K562 (cell line): ENCODE measurements around the gene KCNN4. TPM values are rescaled to one million over a fixed set of nuclear protein-coding genes. Genes with fewer than 3 reads are reported as not detected.

ENCODE experiments used
- ARNT ChIP-seq, 2 experiments: fragments of 450-650 bp; IDR thresholded peaks; 2 replicates each; pipeline ENCODE4 v1.6.1; 2016; ENCODE audit warnings: mild to moderate bottlenecking in 1 of 2
- BCL6 ChIP-seq: fragments of 250-450 bp; sonication (Bioruptor Pico); IDR thresholded peaks from 2 replicates; pipeline ENCODE4 v1.4.0; 2020
- CLOCK ChIP-seq: fragments of 250-450 bp; sonication (Bioruptor Pico); IDR thresholded peaks from 2 replicates; pipeline ENCODE4 v1.4.0; 2020; ENCODE audit warnings: mild to moderate bottlenecking, moderate library complexity, borderline replicate concordance
- E2F4 ChIP-seq: sonication (generic); formaldehyde crosslinking; IDR thresholded peaks from 2 replicates; pipeline ENCODE4 v1.8.0; 2022; ENCODE audit warnings: mild to moderate bottlenecking, low read depth, missing genetic modification reagents
- EP400 ChIP-seq: fragments of 450-650 bp; IDR thresholded peaks from 2 replicates; pipeline ENCODE4 v1.6.1; 2017; ENCODE audit warnings: antibody characterized with exemption, mild to moderate bottlenecking, moderate library complexity
- FIP1L1 ChIP-seq: fragments of 200-400 bp; formaldehyde crosslinking; IDR thresholded peaks from 2 replicates; pipeline ENCODE4 v1.6.1; 2018; ENCODE audit warnings: mild to moderate bottlenecking, low read depth, low read length; ENCODE audit not compliant: poor library complexity, severe bottlenecking
- FOXJ3 ChIP-seq: sonication (generic); formaldehyde crosslinking; IDR thresholded peaks from 2 replicates; pipeline ENCODE4 v1.4.0; 2020; ENCODE audit warnings: mild to moderate bottlenecking, missing genetic modification reagents
- HMGXB4 ChIP-seq: sonication (generic); formaldehyde crosslinking; IDR thresholded peaks from 2 replicates; pipeline ENCODE4 v1.8.1; 2023; ENCODE audit warnings: mild to moderate bottlenecking, missing genetic modification reagents
- KLF10 ChIP-seq: fragments of 250-450 bp; sonication (Bioruptor Pico); IDR thresholded peaks from 2 replicates; pipeline ENCODE4 v1.6.1; 2021; ENCODE audit warnings: matching md5 sums
- MXD1 ChIP-seq: fragments of 250-450 bp; sonication (Bioruptor Pico); IDR thresholded peaks from 2 replicates; pipeline ENCODE4 v1.8.0; 2021; ENCODE audit warnings: borderline replicate concordance, mild to moderate bottlenecking, moderate library complexity; ENCODE audit not compliant: poor library complexity, severe bottlenecking
- NFATC3 ChIP-seq: fragments of 450-650 bp; IDR thresholded peaks from 2 replicates; pipeline ENCODE4 v1.6.1; 2017; ENCODE audit warnings: mild to moderate bottlenecking
- NR2F6 ChIP-seq: fragments of 450-650 bp; formaldehyde crosslinking; IDR thresholded peaks from 2 replicates; pipeline ENCODE4 v1.4.0; 2020; ENCODE audit warnings: mild to moderate bottlenecking
- RUNX1 ChIP-seq: sonication (generic); IDR thresholded peaks from 2 replicates; pipeline ENCODE4 v1.6.1; 2016; ENCODE audit warnings: antibody characterized with exemption, low read depth
- SRF ChIP-seq, 2 experiments: fragments of 250-450, 450-650 bp in 1 of 2; sonication (Bioruptor Pico) in 1 of 2; sonication (generic) in 1 of 2; formaldehyde crosslinking; IDR thresholded peaks; 2 replicates each; pipeline versions ENCODE4 v1.5.0 to v1.5.1; 2020 to 2022; ENCODE audit warnings: mild to moderate bottlenecking in 1 of 2, missing genetic modification reagents in 1 of 2
- U2AF1 ChIP-seq: fragments of 200-400 bp; formaldehyde crosslinking; optimal IDR thresholded peaks from 2 replicates; pipeline ENCODE3; 2017; ENCODE audit warnings: mild to moderate bottlenecking, low read depth, low read length, moderate library complexity
- ZBTB17 ChIP-seq: fragments of 450-650 bp; formaldehyde crosslinking; IDR thresholded peaks from 2 replicates; pipeline ENCODE4 v1.4.0; 2020; ENCODE audit warnings: mild to moderate bottlenecking
- ZNF12 ChIP-seq: sonication (generic); formaldehyde crosslinking; IDR thresholded peaks from 2 replicates; pipeline ENCODE4 v1.4.0; 2020; ENCODE audit warnings: mild to moderate bottlenecking, missing genetic modification reagents
- ZNF561 ChIP-seq: fragments of 450-650 bp; formaldehyde crosslinking; conservative IDR thresholded peaks from 2 replicates; pipeline ENCODE4 v1.4.0; 2020; ENCODE audit warnings: mild to moderate bottlenecking, moderate library complexity
- ZNF740 ChIP-seq, 3 experiments: fragments of 200-800 bp in 1 of 3; sonication (Bioruptor generic) in 1 of 3; sonication (generic) in 1 of 3; formaldehyde crosslinking in 1 of 3; IDR thresholded peaks; 2 replicates each; pipeline versions ENCODE4 v1.6.1 to v1.8.0; 2016 to 2022; ENCODE audit warnings: mild to moderate bottlenecking in 2 of 3, missing compliant biosample characterization in 2 of 3, missing genetic modification characterization in 2 of 3, missing genetic modification reagents in 1 of 3
- polyA plus RNA-seq, 8 experiments: library from polyadenylated mRNA; depleted of rRNA in 4 of 8; stranded (reverse) in 5 of 8; unstranded in 3 of 8; fragments of >200 nt; fragmentation: Nextera tagmentation in 2 of 8; fragmentation: Illumina TruSeq in 1 of 8; extraction: Ambion mirVana in 2 of 8; extraction: Trizol in 1 of 8; gene quantifications; 2 replicates each; pipeline versions ENCODE4 v1.2.1 to v1.2.3, GENCODE V29; 2011 to 2014; ENCODE audit warnings: inconsistent platforms in 1 of 8, missing spikeins in 1 of 8
- total RNA-seq, 7 experiments: library from RNA; depleted of rRNA in 6 of 7; stranded (reverse); fragments of >200 nt in 6 of 7; fragmentation: Illumina TruSeq in 2 of 7; extraction: Trizol in 2 of 7; gene quantifications; 2 replicates each; pipeline versions ENCODE4 v1.2.1 to v1.2.3, GENCODE V29; 2011 to 2021; ENCODE audit warnings: low replicate concordance in 1 of 7

The KCNN4 gene
- total and polyA plus RNA-seq, 9 of the 15 experiments (the other 6 are each of a cell fraction or from before 2014, with no cell fraction given): 0.53 to 37.7 (median 25.9) TPM

- TF ChIP-seq HMGXB4 (CRISPR knock-in tag) (no peak), ZNF561 (CRISPR knock-in tag) (no peak), ZBTB17 (CRISPR knock-in tag) (no peak), CLOCK (CRISPR knock-in tag) (no peak), FOXJ3 (no peak), KLF10 (CRISPR knock-in tag) (no peak), RUNX1 (no peak), MXD1 (no peak), NFATC3 (no peak), BCL6 (CRISPR knock-in tag) (no peak), ARNT (IDR thresholded peaks at IDR 0.05) (peak; percentile 38 to 47; a peak in 2 of 4 replicates), ZNF12 (CRISPR knock-in tag) (no peak), E2F4 (no peak), ZNF740 (CRISPR knock-in tag; IDR thresholded peaks at IDR 0.05) (no peak), ZNF740 (tag; IDR thresholded peaks at IDR 0.05) (no peak), U2AF1 (no peak), FIP1L1 (no peak), SRF (CRISPR knock-in tag; IDR thresholded peaks at IDR 0.05) (no peak), NR2F6 (CRISPR knock-in tag) (no peak), EP400 (peak; percentile 48; the same call in 1 of the 2 replicates)
Measured at GRCh38 chr19:43780706-43781525, at the start of gene KCNN4 (continued).
